GM23338 (cell line): ENCODE data around the gene DEPDC5. TPM values are rescaled to one million over a fixed set of nuclear protein-coding genes. Genes with fewer than 3 reads are reported as not detected.

Experiments used
- ATAC-seq: fragments of 200-7000 bp; cut with Tn5 transposase; 3 replicates; pipeline ENCODE4 v1.9.1; 2020
- DNase-seq: peaks from one replicate; pipeline ENCODE4 v3.0.0-alpha.2; 2015; ENCODE audit warnings: low spot score
- H2AFZ ChIP-seq: fragments of 200-600 bp; sonication (generic); 2 replicates; pipeline ENCODE4 v1.8.0; 2016; ENCODE audit warnings: antibody characterized with exemption, mild to moderate bottlenecking, moderate library complexity
- H3F3A ChIP-seq: fragments of 200-600 bp; sonication (generic); replicated peaks from 2 replicates; pipeline ENCODE4 v1.8.0; 2017; ENCODE audit warnings: antibody characterized with exemption, mixed run types, low read depth
- H3K27ac ChIP-seq: fragments of 200-600 bp; sonication (generic); 2 replicates; pipeline ENCODE4 v1.6.1; 2016; ENCODE audit warnings: low read depth
- H3K27me3 ChIP-seq: fragments of 200-600 bp; sonication (generic); 2 replicates; pipeline ENCODE4 v1.8.0; 2016; ENCODE audit warnings: mild to moderate bottlenecking, mixed run types, moderate library complexity; ENCODE audit not compliant: insufficient read depth
- H3K36me3 ChIP-seq: fragments of 200-600 bp; sonication (generic); 2 replicates; pipeline ENCODE4 v1.8.0; 2016; ENCODE audit warnings: mild to moderate bottlenecking; ENCODE audit not compliant: insufficient read depth
- H3K4me1 ChIP-seq: fragments of 200-600 bp; sonication (generic); 2 replicates; pipeline ENCODE4 v1.8.0; 2016; ENCODE audit warnings: mild to moderate bottlenecking, moderate library complexity; ENCODE audit not compliant: insufficient read depth
- H3K4me2 ChIP-seq: fragments of 200-600 bp; sonication (generic); 2 replicates; pipeline ENCODE4 v1.7.1; 2017; ENCODE audit warnings: mixed run types
- H3K4me3 ChIP-seq: fragments of 200-600 bp; sonication (generic); 2 replicates; pipeline ENCODE4 v1.6.1; 2016; ENCODE audit warnings: mixed run types
- H3K79me2 ChIP-seq: fragments of 200-600 bp; sonication (generic); replicated peaks from 2 replicates; pipeline ENCODE4 v1.8.0; 2017; ENCODE audit warnings: mild to moderate bottlenecking; ENCODE audit not compliant: insufficient read depth
- H3K9me2 ChIP-seq: fragments of 200-600 bp; sonication (generic); 2 replicates; pipeline ENCODE4 v1.8.0; 2017; ENCODE audit not compliant: insufficient read depth
- H4K20me1 ChIP-seq: fragments of 200-600 bp; sonication (generic); replicated peaks from 2 replicates; pipeline ENCODE4 v1.8.0; 2017; ENCODE audit warnings: mild to moderate bottlenecking; ENCODE audit not compliant: insufficient read depth
- H3K27ac Mint-ChIP-seq: 2 replicates; pipeline ENCODE4 v1.8.0; 2020; ENCODE audit warnings: inconsistent platforms, mild to moderate bottlenecking, moderate library complexity, mixed read lengths
- H3K27me3 Mint-ChIP-seq: 3 replicates; pipeline ENCODE4 v1.8.0; 2022; ENCODE audit warnings: low read depth, mild to moderate bottlenecking, moderate library complexity, mixed read lengths, inconsistent platforms; ENCODE audit not compliant: insufficient read depth, poor library complexity
- H3K36me3 Mint-ChIP-seq: 3 replicates; pipeline ENCODE4 v1.8.0; 2021; ENCODE audit warnings: low read depth, mild to moderate bottlenecking, inconsistent platforms, moderate library complexity, mixed read lengths
- H3K4me1 Mint-ChIP-seq: 3 replicates; pipeline ENCODE4 v1.8.0; 2020; ENCODE audit warnings: mild to moderate bottlenecking, inconsistent platforms, mixed read lengths
- H3K4me3 Mint-ChIP-seq: 3 replicates; pipeline ENCODE4 v1.8.0; 2021; ENCODE audit warnings: moderate library complexity, mild to moderate bottlenecking, inconsistent platforms, mixed read lengths
- H3K9me3 Mint-ChIP-seq: 3 replicates; pipeline ENCODE4 v1.8.0; 2020; ENCODE audit warnings: moderate library complexity, mild to moderate bottlenecking, inconsistent platforms, mixed read lengths
- NANOG ChIP-seq: IDR thresholded peaks from 2 replicates; pipeline ENCODE4 v1.6.1; 2016; ENCODE audit warnings: antibody characterized with exemption, borderline replicate concordance
- polyA plus RNA-seq: library from polyadenylated mRNA; unstranded; fragments of >200 nt; fragmentation: Nextera tagmentation; extraction: Ambion mirVana; gene quantifications from 2 replicates; pipeline ENCODE4 v1.2.1, GENCODE V29; 2016
- total RNA-seq: library from RNA; depleted of rRNA; stranded (reverse); fragments of >200 nt; shearing (Covaris generic); gene quantifications from 2 replicates; pipeline ENCODE4 v1.2.3, GENCODE V29; 2014
- TF ChIP-seq, protein P1 (sequence below): fragments of 250-450 bp; sonication (Bioruptor Pico); IDR thresholded peaks from 2 replicates; pipeline ENCODE4 v1.5.0; 2020; ENCODE audit warnings: mild to moderate bottlenecking, moderate library complexity
- TF ChIP-seq, protein P2 (sequence below): IDR thresholded peaks from 2 replicates; pipeline ENCODE4 v1.6.1; 2016; ENCODE audit warnings: antibody characterized with exemption
- TF ChIP-seq, protein P3 (sequence below): IDR thresholded peaks from one replicate; pipeline ENCODE4 v1.6.1; 2018; ENCODE audit warnings: antibody characterized with exemption; ENCODE audit not compliant: unreplicated experiment

The DEPDC5 gene
- total and polyA plus RNA-seq, 2 experiments from 2014 or later, result 18.7 to 19.7 TPM

DNA sequence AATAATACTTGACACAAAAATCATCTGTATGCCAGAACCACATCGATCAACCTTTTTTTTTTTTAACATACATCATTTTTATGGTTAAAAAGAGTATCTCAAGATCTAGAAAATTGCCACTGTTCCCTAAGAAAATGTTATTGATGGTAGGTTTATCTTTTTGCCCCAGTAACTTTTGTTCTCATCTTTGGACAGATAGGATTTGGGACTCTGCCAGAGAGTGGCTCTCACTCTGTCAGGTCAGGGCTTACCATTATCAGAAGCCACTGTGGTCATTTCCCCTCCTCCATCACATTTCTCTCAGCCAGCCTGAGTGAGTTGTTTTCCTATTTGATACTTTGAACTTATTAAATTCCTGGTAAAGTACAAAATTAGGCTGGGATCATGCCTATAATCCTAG, 142.7 kb downstream of the DEPDC5 start:
- no peaks in the 10 kb centered on the region for H3K36me3 ChIP-seq
- ATAC-seq, result no peak
- Mint-ChIP-seq H3K27me3 (no peaks in the 10 kb centered on the region), H3K4me1 (peaks cover 38% of the 10 kb centered on the region), H3K4me3 (no peak overlapping the region), H3K9me3 (no peaks in the 10 kb centered on the region), H3K27ac (no peak overlapping the region), H3K36me3 (no peaks in the 10 kb centered on the region; the same call in 2 of the 3 replicates)
- H4K20me1 ChIP-seq, result no peaks in the 10 kb centered on the region
- H3K4me3 ChIP-seq, result no peak overlapping the region
- no peak overlapping the region for H3K27ac ChIP-seq
- peaks cover 3% of the 10 kb centered on the region; the same call in 1 of the 2 replicates for H3K9me2 ChIP-seq
- H3K79me2 ChIP-seq, result no peaks in the 10 kb centered on the region
- DNase-seq, result no peak
- H3K27me3 ChIP-seq, result no peaks in the 10 kb centered on the region
- H2AFZ ChIP-seq, result no peak overlapping the region
- TF ChIP-seq, protein P1, sequence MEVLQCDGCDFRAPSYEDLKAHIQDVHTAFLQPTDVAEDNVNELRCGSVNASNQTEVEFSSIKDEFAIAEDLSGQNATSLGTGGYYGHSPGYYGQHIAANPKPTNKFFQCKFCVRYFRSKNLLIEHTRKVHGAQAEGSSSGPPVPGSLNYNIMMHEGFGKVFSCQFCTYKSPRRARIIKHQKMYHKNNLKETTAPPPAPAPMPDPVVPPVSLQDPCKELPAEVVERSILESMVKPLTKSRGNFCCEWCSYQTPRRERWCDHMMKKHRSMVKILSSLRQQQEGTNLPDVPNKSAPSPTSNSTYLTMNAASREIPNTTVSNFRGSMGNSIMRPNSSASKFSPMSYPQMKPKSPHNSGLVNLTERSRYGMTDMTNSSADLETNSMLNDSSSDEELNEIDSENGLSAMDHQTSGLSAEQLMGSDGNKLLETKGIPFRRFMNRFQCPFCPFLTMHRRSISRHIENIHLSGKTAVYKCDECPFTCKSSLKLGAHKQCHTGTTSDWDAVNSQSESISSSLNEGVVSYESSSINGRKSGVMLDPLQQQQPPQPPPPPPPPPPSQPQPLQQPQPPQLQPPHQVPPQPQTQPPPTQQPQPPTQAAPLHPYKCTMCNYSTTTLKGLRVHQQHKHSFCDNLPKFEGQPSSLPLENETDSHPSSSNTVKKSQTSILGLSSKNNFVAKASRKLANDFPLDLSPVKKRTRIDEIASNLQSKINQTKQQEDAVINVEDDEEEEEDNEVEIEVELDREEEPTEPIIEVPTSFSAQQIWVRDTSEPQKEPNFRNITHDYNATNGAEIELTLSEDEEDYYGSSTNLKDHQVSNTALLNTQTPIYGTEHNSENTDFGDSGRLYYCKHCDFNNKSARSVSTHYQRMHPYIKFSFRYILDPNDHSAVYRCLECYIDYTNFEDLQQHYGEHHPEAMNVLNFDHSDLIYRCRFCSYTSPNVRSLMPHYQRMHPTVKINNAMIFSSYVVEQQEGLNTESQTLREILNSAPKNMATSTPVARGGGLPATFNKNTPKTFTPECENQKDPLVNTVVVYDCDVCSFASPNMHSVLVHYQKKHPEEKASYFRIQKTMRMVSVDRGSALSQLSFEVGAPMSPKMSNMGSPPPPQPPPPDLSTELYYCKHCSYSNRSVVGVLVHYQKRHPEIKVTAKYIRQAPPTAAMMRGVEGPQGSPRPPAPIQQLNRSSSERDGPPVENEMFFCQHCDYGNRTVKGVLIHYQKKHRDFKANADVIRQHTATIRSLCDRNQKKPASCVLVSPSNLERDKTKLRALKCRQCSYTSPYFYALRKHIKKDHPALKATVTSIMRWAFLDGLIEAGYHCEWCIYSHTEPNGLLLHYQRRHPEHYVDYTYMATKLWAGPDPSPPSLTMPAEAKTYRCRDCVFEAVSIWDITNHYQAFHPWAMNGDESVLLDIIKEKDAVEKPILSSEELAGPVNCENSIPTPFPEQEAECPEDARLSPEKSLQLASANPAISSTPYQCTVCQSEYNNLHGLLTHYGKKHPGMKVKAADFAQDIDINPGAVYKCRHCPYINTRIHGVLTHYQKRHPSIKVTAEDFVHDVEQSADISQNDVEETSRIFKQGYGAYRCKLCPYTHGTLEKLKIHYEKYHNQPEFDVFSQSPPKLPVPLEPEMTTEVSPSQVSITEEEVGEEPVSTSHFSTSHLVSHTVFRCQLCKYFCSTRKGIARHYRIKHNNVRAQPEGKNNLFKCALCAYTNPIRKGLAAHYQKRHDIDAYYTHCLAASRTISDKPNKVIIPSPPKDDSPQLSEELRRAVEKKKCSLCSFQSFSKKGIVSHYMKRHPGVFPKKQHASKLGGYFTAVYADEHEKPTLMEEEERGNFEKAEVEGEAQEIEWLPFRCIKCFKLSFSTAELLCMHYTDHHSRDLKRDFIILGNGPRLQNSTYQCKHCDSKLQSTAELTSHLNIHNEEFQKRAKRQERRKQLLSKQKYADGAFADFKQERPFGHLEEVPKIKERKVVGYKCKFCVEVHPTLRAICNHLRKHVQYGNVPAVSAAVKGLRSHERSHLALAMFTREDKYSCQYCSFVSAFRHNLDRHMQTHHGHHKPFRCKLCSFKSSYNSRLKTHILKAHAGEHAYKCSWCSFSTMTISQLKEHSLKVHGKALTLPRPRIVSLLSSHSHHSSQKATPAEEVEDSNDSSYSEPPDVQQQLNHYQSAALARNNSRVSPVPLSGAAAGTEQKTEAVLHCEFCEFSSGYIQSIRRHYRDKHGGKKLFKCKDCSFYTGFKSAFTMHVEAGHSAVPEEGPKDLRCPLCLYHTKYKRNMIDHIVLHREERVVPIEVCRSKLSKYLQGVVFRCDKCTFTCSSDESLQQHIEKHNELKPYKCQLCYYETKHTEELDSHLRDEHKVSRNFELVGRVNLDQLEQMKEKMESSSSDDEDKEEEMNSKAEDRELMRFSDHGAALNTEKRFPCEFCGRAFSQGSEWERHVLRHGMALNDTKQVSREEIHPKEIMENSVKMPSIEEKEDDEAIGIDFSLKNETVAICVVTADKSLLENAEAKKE (CRISPR knock-in tag), result no peak
- TF ChIP-seq, protein P2, sequence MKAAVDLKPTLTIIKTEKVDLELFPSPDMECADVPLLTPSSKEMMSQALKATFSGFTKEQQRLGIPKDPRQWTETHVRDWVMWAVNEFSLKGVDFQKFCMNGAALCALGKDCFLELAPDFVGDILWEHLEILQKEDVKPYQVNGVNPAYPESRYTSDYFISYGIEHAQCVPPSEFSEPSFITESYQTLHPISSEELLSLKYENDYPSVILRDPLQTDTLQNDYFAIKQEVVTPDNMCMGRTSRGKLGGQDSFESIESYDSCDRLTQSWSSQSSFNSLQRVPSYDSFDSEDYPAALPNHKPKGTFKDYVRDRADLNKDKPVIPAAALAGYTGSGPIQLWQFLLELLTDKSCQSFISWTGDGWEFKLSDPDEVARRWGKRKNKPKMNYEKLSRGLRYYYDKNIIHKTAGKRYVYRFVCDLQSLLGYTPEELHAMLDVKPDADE, result no peak
- TF ChIP-seq, protein P3, sequence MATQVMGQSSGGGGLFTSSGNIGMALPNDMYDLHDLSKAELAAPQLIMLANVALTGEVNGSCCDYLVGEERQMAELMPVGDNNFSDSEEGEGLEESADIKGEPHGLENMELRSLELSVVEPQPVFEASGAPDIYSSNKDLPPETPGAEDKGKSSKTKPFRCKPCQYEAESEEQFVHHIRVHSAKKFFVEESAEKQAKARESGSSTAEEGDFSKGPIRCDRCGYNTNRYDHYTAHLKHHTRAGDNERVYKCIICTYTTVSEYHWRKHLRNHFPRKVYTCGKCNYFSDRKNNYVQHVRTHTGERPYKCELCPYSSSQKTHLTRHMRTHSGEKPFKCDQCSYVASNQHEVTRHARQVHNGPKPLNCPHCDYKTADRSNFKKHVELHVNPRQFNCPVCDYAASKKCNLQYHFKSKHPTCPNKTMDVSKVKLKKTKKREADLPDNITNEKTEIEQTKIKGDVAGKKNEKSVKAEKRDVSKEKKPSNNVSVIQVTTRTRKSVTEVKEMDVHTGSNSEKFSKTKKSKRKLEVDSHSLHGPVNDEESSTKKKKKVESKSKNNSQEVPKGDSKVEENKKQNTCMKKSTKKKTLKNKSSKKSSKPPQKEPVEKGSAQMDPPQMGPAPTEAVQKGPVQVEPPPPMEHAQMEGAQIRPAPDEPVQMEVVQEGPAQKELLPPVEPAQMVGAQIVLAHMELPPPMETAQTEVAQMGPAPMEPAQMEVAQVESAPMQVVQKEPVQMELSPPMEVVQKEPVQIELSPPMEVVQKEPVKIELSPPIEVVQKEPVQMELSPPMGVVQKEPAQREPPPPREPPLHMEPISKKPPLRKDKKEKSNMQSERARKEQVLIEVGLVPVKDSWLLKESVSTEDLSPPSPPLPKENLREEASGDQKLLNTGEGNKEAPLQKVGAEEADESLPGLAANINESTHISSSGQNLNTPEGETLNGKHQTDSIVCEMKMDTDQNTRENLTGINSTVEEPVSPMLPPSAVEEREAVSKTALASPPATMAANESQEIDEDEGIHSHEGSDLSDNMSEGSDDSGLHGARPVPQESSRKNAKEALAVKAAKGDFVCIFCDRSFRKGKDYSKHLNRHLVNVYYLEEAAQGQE, result no peak
- TF ChIP-seq NANOG, result no peak
- no peak overlapping the region for H3K4me2 ChIP-seq
- no peaks in the 10 kb centered on the region; the same call in 1 of the 2 replicates for H3F3A ChIP-seq
- peaks cover 20% of the 10 kb centered on the region for H3K4me1 ChIP-seq
